ENCODE measurements around the gene CDHR3.
"Not testable (repeated sequence)": the region's sequence is repeated elsewhere in the genome, so short reads cannot be mapped to it uniquely, and the experiment has no call there.

CDHR3 gene

DNA sequence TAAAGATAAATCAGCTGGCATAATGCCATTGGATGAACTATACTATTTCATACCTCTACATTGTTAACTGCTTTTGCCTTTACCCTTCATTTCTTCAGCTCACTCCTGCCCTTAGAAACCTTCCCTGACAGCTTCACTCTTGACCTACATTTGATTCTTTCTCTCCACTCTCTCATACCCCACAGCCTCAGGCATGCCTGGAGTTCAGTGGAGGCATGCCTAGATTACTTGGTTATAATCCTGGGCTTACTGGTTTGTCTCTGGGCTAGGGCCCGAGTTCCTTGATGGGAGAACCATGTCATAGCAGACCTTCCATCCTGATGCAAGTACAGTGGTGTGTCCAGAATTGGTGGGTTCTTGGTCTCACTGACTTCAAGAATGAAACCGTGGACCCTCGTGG lies 8.4 kb upstream of the CDHR3 start:
- Histone ChIP-seq H3K27me3 (replicated peaks; ENCODE audit: insufficient read depth, low read length) (no peaks in the 10 kb centered on the region), H3F3A (ENCODE audit: insufficient read depth, low read length) (no peaks in the 10 kb centered on the region), H3K27ac (ENCODE audit: low read length) (no peak overlapping the region), H3K9me2 (replicated peaks; ENCODE audit: insufficient read depth, low read length) (no peaks in the 10 kb centered on the region), H3K9ac (ENCODE audit: low read length) (no peak overlapping the region), H4K20me1 (ENCODE audit: insufficient read depth, low read length) (no peaks in the 10 kb centered on the region), H3K36me3 (replicated peaks; ENCODE audit: insufficient read depth, low read length) (no peaks in the 10 kb centered on the region), H3K79me2 (ENCODE audit: low read length) (no peaks in the 10 kb centered on the region), H2AFZ (ENCODE audit: low read length) (no peak overlapping the region), H3K9me3 (replicated peaks; ENCODE audit: insufficient read depth, low read length) (no peaks in the 10 kb centered on the region), H3K4me1 (ENCODE audit: low read length) (no peaks in the 10 kb centered on the region), H3K4me3 (ENCODE audit: low read length) (no peak overlapping the region), H3K4me2 (ENCODE audit: low read depth, low read length) (no peak overlapping the region)
- DNase-seq = no peak
- TF ChIP-seq, protein P1, sequence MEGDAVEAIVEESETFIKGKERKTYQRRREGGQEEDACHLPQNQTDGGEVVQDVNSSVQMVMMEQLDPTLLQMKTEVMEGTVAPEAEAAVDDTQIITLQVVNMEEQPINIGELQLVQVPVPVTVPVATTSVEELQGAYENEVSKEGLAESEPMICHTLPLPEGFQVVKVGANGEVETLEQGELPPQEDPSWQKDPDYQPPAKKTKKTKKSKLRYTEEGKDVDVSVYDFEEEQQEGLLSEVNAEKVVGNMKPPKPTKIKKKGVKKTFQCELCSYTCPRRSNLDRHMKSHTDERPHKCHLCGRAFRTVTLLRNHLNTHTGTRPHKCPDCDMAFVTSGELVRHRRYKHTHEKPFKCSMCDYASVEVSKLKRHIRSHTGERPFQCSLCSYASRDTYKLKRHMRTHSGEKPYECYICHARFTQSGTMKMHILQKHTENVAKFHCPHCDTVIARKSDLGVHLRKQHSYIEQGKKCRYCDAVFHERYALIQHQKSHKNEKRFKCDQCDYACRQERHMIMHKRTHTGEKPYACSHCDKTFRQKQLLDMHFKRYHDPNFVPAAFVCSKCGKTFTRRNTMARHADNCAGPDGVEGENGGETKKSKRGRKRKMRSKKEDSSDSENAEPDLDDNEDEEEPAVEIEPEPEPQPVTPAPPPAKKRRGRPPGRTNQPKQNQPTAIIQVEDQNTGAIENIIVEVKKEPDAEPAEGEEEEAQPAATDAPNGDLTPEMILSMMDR (IDR thresholded peaks at IDR 0.05; ENCODE audit: low read length) = no peak
- TF ChIP-seq EZH2phosphoT487 (IDR thresholded peaks at IDR 0.05; ENCODE audit: low read length) (no peak), EZH2 (optimal IDR thresholded peaks at IDR 0.05; ENCODE audit: low read depth, low read length) (no peak)

DNA sequence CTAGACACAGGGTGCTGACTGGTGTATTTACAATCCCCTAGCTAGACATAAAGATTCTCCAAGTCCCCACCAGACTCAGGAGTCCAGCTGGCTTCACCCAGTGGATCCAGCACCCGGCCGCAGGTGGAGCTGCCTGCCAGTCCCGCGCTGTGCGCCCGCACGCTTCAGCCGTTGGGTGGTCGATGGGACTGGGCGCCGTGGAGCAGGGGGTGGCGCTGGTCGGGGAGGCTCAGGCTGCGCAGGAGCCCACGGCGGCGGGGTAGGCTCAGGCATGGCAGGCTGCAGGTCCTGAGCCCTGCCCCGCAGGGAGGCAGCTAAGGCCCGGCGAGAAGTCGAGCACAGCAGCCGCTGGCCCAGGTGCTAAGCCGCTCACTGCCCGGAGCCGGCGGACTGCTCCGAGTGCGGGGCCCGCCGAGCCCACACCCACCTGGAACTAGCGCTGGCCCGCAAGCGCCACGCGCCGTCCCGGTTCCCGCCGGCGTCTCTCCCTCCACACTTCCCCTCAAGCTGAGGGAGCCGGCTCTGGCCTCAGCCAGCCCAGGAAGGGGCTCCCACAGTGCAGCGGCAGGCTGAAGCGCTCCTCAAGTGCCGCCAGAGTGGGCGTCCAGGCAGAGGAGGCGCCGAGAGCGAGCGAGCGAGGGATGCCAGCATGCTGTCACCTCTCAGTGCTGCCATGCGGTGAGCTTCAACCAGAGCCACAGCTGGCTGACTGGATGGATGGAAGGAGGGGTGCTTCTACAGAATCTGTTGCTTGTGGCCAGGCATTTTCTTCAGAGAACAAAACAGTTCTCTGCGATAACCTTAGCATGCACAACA lies 7.2 kb upstream of the CDHR3 start:
- H3K9me2 ChIP-seq (replicated peaks; ENCODE audit: insufficient read depth, low read length); H3K27me3 ChIP-seq (replicated peaks; ENCODE audit: insufficient read depth, low read length); H3K9me3 ChIP-seq (replicated peaks; ENCODE audit: insufficient read depth, low read length); H3K4me1 ChIP-seq (ENCODE audit: low read length); H3K27ac ChIP-seq (ENCODE audit: low read length); H3K4me3 ChIP-seq (ENCODE audit: low read length); H3K4me2 ChIP-seq (ENCODE audit: low read depth, low read length); H3K9ac ChIP-seq (ENCODE audit: low read length); H4K20me1 ChIP-seq (ENCODE audit: insufficient read depth, low read length); H2AFZ ChIP-seq (ENCODE audit: low read length); DNase-seq; H3K79me2 ChIP-seq (ENCODE audit: low read length); H3K36me3 ChIP-seq (replicated peaks; ENCODE audit: insufficient read depth, low read length); H3F3A ChIP-seq (ENCODE audit: insufficient read depth, low read length): not testable (repeated sequence)

DNA sequence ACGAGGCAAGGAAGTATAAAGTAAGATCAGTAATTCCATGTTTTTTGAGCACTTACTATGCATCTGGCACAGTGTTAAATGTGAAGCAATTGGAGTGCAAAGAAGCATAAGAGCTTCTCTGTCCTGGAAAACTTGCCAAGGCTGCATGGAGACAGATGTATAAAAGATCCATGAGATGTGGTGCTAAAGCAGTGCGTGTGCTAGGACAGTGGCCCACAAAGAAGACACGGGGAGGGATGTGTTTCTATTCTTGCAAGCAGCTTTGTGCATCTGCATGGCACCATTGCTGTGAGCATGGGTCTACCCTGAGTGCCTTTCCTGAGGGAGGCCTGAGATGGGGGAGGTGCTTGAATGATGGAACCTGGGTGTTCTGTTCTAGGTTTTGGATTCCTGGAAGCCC lies 5.1 kb upstream of the CDHR3 start:
- no peaks in the 10 kb centered on the region for H3K27me3 ChIP-seq (replicated peaks; ENCODE audit: insufficient read depth, low read length)
- H4K20me1 ChIP-seq (ENCODE audit: insufficient read depth, low read length) = no peaks in the 10 kb centered on the region
- H3K4me3 ChIP-seq (ENCODE audit: low read length) = no peak overlapping the region
- H3F3A ChIP-seq (ENCODE audit: insufficient read depth, low read length) = no peaks in the 10 kb centered on the region
- no peak overlapping the region for H3K9ac ChIP-seq (ENCODE audit: low read length)
- TF ChIP-seq EZH2 (optimal IDR thresholded peaks at IDR 0.05; ENCODE audit: low read depth, low read length) = no peak
- TF ChIP-seq, protein P1 (IDR thresholded peaks at IDR 0.05; ENCODE audit: low read length) = no peak
- no peak for TF ChIP-seq EZH2phosphoT487 (IDR thresholded peaks at IDR 0.05; ENCODE audit: low read length)
- no peaks in the 10 kb centered on the region for H3K79me2 ChIP-seq (ENCODE audit: low read length)
- H3K4me2 ChIP-seq (ENCODE audit: low read depth, low read length) = no peak overlapping the region
- H2AFZ ChIP-seq (ENCODE audit: low read length) = no peak overlapping the region
- H3K9me3 ChIP-seq (replicated peaks; ENCODE audit: insufficient read depth, low read length) = no peaks in the 10 kb centered on the region
- no peak for DNase-seq
- H3K27ac ChIP-seq (ENCODE audit: low read length) = no peak overlapping the region
- no peaks in the 10 kb centered on the region for H3K9me2 ChIP-seq (replicated peaks; ENCODE audit: insufficient read depth, low read length)
- H3K36me3 ChIP-seq (replicated peaks; ENCODE audit: insufficient read depth, low read length) = no peaks in the 10 kb centered on the region
- no peaks in the 10 kb centered on the region for H3K4me1 ChIP-seq (ENCODE audit: low read length)

DNA sequence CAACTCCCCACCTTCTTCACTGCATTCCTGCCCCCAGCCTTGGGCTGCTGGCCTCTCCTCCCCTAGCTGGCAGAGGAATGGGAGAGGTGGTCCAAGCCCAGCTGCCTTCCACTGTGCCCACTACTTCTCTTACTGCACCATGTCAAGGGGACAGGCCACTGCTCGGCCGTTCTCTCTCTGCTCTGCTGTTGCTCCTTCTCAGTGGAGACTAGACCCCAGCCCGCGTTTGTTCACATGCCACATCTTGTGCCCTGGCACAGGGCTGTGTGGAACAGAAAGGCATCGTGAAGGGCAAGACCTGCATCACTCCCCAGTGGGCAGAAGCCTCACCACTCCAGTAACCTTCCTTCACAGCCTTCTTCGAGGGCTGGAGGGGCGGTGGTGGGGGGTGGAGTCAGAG lies 711 bp upstream of the CDHR3 start:
- no peaks in the 10 kb centered on the region for H3F3A ChIP-seq (ENCODE audit: insufficient read depth, low read length)
- H3K27ac ChIP-seq (ENCODE audit: low read length) = no peak overlapping the region
- no peak overlapping the region for H3K9ac ChIP-seq (ENCODE audit: low read length)
- H2AFZ ChIP-seq (ENCODE audit: low read length) = no peak overlapping the region
- no peak overlapping the region for H3K4me3 ChIP-seq (ENCODE audit: low read length)
- H3K36me3 ChIP-seq (replicated peaks; ENCODE audit: insufficient read depth, low read length) = no peaks in the 10 kb centered on the region
- TF ChIP-seq, protein P1 (IDR thresholded peaks at IDR 0.05; ENCODE audit: low read length) = no peak
- TF ChIP-seq EZH2phosphoT487 (IDR thresholded peaks at IDR 0.05; ENCODE audit: low read length) (no peak), EZH2 (optimal IDR thresholded peaks at IDR 0.05; ENCODE audit: low read depth, low read length) (no peak)
- no peaks in the 10 kb centered on the region for H4K20me1 ChIP-seq (ENCODE audit: insufficient read depth, low read length)
- no peaks in the 10 kb centered on the region for H3K4me1 ChIP-seq (ENCODE audit: low read length)
- DNase-seq = no peak
- H3K9me3 ChIP-seq (replicated peaks; ENCODE audit: insufficient read depth, low read length) = no peaks in the 10 kb centered on the region
- no peaks in the 10 kb centered on the region for H3K79me2 ChIP-seq (ENCODE audit: low read length)
- H3K4me2 ChIP-seq (ENCODE audit: low read depth, low read length) = no peak overlapping the region
- no peaks in the 10 kb centered on the region for H3K9me2 ChIP-seq (replicated peaks; ENCODE audit: insufficient read depth, low read length)
- H3K27me3 ChIP-seq (replicated peaks; ENCODE audit: insufficient read depth, low read length) = no peaks in the 10 kb centered on the region
